OCI-LY1 (cell line): Measurements from ENCODE around the gene CWC22.

Experiments used
- H2AFZ ChIP-seq: fragments of 200-600 bp; sonication (generic), shearing (Covaris generic); 2 replicates; pipeline ENCODE4 v1.6.0; 2014; ENCODE audit warnings: antibody characterized with exemption, mild to moderate bottlenecking, low read length
- H3F3A ChIP-seq: fragments of 200-600 bp; sonication (generic), shearing (Covaris generic); 2 replicates; pipeline ENCODE4 v1.6.0; 2014; ENCODE audit warnings: mild to moderate bottlenecking, antibody characterized with exemption, low read length, moderate library complexity; ENCODE audit not compliant: insufficient read depth
- H3K27ac ChIP-seq: fragments of 200-600 bp; sonication (generic); 2 replicates; pipeline ENCODE4 v1.5.1; 2014; ENCODE audit warnings: low read length, mixed run types, mild to moderate bottlenecking, low read depth; ENCODE audit not compliant: poor library complexity, severe bottlenecking
- H3K27me3 ChIP-seq: fragments of 200-600 bp; sonication (generic); 2 replicates; pipeline ENCODE4 v1.6.0; 2014; ENCODE audit warnings: antibody characterized with exemption, mild to moderate bottlenecking, low read length, moderate library complexity; ENCODE audit not compliant: insufficient read depth
- H3K36me3 ChIP-seq: fragments of 200-600 bp; sonication (generic); 2 replicates; pipeline ENCODE4 v1.6.1; 2014; ENCODE audit warnings: mild to moderate bottlenecking, antibody characterized with exemption, low read length, moderate library complexity, mixed read lengths; ENCODE audit not compliant: insufficient read depth
- H3K4me1 ChIP-seq: fragments of 200-600 bp; sonication (generic); 2 replicates; pipeline ENCODE4 v1.5.1; 2014; ENCODE audit warnings: mild to moderate bottlenecking, low read length, moderate library complexity; ENCODE audit not compliant: insufficient read depth, severe bottlenecking
- H3K4me2 ChIP-seq: fragments of 200-600 bp; sonication (generic), shearing (Covaris generic); 2 replicates; pipeline ENCODE4 v1.6.1; 2014; ENCODE audit warnings: low read length
- H3K4me3 ChIP-seq: fragments of 200-600 bp; sonication (generic); 2 replicates; pipeline ENCODE4 v1.5.1; 2014; ENCODE audit warnings: low read length, low read depth, mild to moderate bottlenecking, mixed read lengths; ENCODE audit not compliant: poor library complexity, severe bottlenecking
- H3K79me2 ChIP-seq: fragments of 200-600 bp; shearing (Covaris generic); 2 replicates; pipeline ENCODE4 v1.6.1; 2016; ENCODE audit warnings: mixed run types, low read length, mixed read lengths; ENCODE audit not compliant: insufficient read depth
- H3K9ac ChIP-seq: fragments of 200-600 bp; sonication (generic), shearing (Covaris generic); 2 replicates; pipeline ENCODE4 v1.6.1; 2014; ENCODE audit warnings: mild to moderate bottlenecking, low read length, mixed read lengths
- H3K9me2 ChIP-seq: fragments of 200-600 bp; sonication (generic), shearing (Covaris generic); 2 replicates; pipeline ENCODE4 v1.6.1; 2014; ENCODE audit warnings: low read depth, mild to moderate bottlenecking, low read length, mixed read lengths
- H3K9me3 ChIP-seq: fragments of 200-600 bp; shearing (Covaris generic); 2 replicates; pipeline ENCODE4 v1.6.1; 2014; ENCODE audit warnings: low read length, mixed read lengths
- H4K20me1 ChIP-seq: fragments of 200-600 bp; sonication (generic), shearing (Covaris generic); 2 replicates; pipeline ENCODE4 v1.6.0; 2016; ENCODE audit warnings: mild to moderate bottlenecking, low read length; ENCODE audit not compliant: insufficient read depth
- CTCF ChIP-seq: fragments of 200-600 bp; sonication (generic), shearing (Covaris generic); IDR thresholded peaks from 2 replicates; pipeline ENCODE4 v1.5.1; 2017; ENCODE audit warnings: mild to moderate bottlenecking, antibody characterized with exemption, low read length, moderate library complexity, mixed read lengths
- EZH2 ChIP-seq: fragments of 200-600 bp; sonication (generic), shearing (Covaris generic); IDR thresholded peaks from 2 replicates; pipeline ENCODE4 v1.8.0; 2017; ENCODE audit warnings: borderline replicate concordance, mixed run types, mild to moderate bottlenecking, antibody characterized with exemption, low read length, moderate library complexity, mixed read lengths

CWC22 gene

GRCh38 chr2:180001726-180002125 is 5.4 kb downstream of the CWC22 start:
- Histone ChIP-seq H3K9me3 (no peaks in the 10 kb centered on the region), H3K79me2 (peaks cover 94% of the 10 kb centered on the region), H4K20me1 (no peaks in the 10 kb centered on the region), H3K27ac (no peak overlapping the region), H3K4me1 (peaks cover 35% of the 10 kb centered on the region), H3K9ac (no peak overlapping the region), H3K4me2 (no peak overlapping the region), H3F3A (no peaks in the 10 kb centered on the region), H3K27me3 (no peaks in the 10 kb centered on the region), H2AFZ (no peak overlapping the region), H3K4me3 (no peak overlapping the region), H3K36me3 (peaks cover 12% of the 10 kb centered on the region; the same call in 1 of the 2 replicates), H3K9me2 (no peaks in the 10 kb centered on the region)
- TF ChIP-seq EZH2, result no peak
- TF ChIP-seq CTCF, result no peak

- peaks cover 94% of the 10 kb centered on the region for H3K79me2 ChIP-seq
- no peak overlapping the region for H3K27ac ChIP-seq
- H3K36me3 ChIP-seq, result peaks cover 12% of the 10 kb centered on the region; the same call in 1 of the 2 replicates
- peaks cover 26% of the 10 kb centered on the region for H3K4me1 ChIP-seq
- H3K27me3 ChIP-seq, result no peaks in the 10 kb centered on the region
- no peaks in the 10 kb centered on the region for H3K9me2 ChIP-seq
- H3K4me3 ChIP-seq, result no peak overlapping the region
- no peaks in the 10 kb centered on the region for H4K20me1 ChIP-seq
- no peak overlapping the region for H3K9ac ChIP-seq
- H3K9me3 ChIP-seq, result no peaks in the 10 kb centered on the region
- H3K4me2 ChIP-seq, result no peak overlapping the region
- H3F3A ChIP-seq, result no peaks in the 10 kb centered on the region
- TF ChIP-seq EZH2 (no peak), CTCF (no peak)
- H2AFZ ChIP-seq, result no peak overlapping the region
These were observed 6.7 kb downstream of the CWC22 start for GRCh38 chr2:180000434-180000833.

GRCh38 chr2:179999000-179999399 is 8.1 kb downstream of the CWC22 start:
- Histone ChIP-seq H3K9me3 (no peaks in the 10 kb centered on the region), H3K4me1 (peaks cover 16% of the 10 kb centered on the region), H3K36me3 (peaks cover 9% of the 10 kb centered on the region; the same call in 1 of the 2 replicates), H2AFZ (no peak overlapping the region), H3K9ac (no peak overlapping the region), H4K20me1 (no peaks in the 10 kb centered on the region), H3K9me2 (no peaks in the 10 kb centered on the region), H3K27me3 (no peaks in the 10 kb centered on the region), H3K4me2 (no peak overlapping the region), H3K27ac (no peak overlapping the region), H3K79me2 (peaks cover 94% of the 10 kb centered on the region), H3F3A (no peaks in the 10 kb centered on the region), H3K4me3 (no peak overlapping the region)
- TF ChIP-seq CTCF (no peak), EZH2 (no peak)
